Measurements from ENCODE around the gene DAAM1. TPM values are rescaled to one million over a fixed set of nuclear protein-coding genes. Genes with fewer than 3 reads are reported as not detected.

DAAM1 gene
- total RNA-seq, 2 experiments from 2014 or later = 30.1 to 72.8 TPM

DNA sequence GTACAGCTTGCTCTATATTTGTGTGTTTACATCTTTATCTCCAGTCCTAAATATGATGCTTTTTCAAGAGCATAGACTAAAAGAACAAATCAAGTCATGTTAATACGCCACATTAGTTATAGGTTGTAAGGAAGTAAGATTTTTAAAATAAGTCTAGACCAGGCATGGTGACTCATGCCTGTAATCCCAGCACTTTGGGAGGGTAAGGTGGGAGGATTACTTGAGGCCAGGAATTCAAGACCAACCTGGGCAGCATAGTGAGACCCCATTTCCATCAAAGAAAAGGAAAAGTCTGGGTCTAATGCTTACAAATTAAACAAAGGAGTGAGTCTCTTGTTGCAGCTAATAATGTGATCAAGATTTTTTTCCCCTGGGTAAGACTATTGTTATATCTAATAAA, 157.9 kb downstream of the DAAM1 start:
- Histone ChIP-seq H3K9me2 (ENCODE audit: insufficient read depth, low read length) (no peaks in the 10 kb centered on the region), H4K20me1 (ENCODE audit: insufficient read depth, low read length) (no peaks in the 10 kb centered on the region), H3K9me3 (ENCODE audit: low read length) (no peaks in the 10 kb centered on the region), H3K79me2 (ENCODE audit: insufficient read depth, low read depth, low read length) (no peaks in the 10 kb centered on the region), H3K4me3 (ENCODE audit: low read depth, low read length, poor library complexity, severe bottlenecking) (no peak overlapping the region), H3K36me3 (ENCODE audit: insufficient read depth, low read length) (peaks cover 91% of the 10 kb centered on the region), H2AFZ (ENCODE audit: low read length) (no peak overlapping the region), H3K27ac (ENCODE audit: low read depth, low read length, poor library complexity, severe bottlenecking) (peak overlapping the region; percentile 81), H3K4me1 (ENCODE audit: insufficient read depth, low read length, poor library complexity, severe bottlenecking) (peaks cover 48% of the 10 kb centered on the region), H3K4me2 (ENCODE audit: low read length) (no peak overlapping the region)
- no peak for DNase-seq (ENCODE audit: low spot score)
- no TSS peak for BruUV-seq (replicated peaks)
- intact Hi-C loops (cut with micrococcal nuclease; ENCODE audit: unreplicated experiment) = no loop called here
- POLR2A ChIA-PET = no interaction called here
- TF ChIP-seq EZH2phosphoT487 (IDR thresholded peaks at IDR 0.05; ENCODE audit: borderline replicate concordance, low read depth, low read length) = no peak
- TF ChIP-seq, protein P1, sequence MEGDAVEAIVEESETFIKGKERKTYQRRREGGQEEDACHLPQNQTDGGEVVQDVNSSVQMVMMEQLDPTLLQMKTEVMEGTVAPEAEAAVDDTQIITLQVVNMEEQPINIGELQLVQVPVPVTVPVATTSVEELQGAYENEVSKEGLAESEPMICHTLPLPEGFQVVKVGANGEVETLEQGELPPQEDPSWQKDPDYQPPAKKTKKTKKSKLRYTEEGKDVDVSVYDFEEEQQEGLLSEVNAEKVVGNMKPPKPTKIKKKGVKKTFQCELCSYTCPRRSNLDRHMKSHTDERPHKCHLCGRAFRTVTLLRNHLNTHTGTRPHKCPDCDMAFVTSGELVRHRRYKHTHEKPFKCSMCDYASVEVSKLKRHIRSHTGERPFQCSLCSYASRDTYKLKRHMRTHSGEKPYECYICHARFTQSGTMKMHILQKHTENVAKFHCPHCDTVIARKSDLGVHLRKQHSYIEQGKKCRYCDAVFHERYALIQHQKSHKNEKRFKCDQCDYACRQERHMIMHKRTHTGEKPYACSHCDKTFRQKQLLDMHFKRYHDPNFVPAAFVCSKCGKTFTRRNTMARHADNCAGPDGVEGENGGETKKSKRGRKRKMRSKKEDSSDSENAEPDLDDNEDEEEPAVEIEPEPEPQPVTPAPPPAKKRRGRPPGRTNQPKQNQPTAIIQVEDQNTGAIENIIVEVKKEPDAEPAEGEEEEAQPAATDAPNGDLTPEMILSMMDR (conservative IDR thresholded peaks at IDR 0.05; ENCODE audit: low read length) = no peak
- CTCF ChIA-PET (ENCODE audit: unreplicated experiment) = no interaction called here

DNA sequence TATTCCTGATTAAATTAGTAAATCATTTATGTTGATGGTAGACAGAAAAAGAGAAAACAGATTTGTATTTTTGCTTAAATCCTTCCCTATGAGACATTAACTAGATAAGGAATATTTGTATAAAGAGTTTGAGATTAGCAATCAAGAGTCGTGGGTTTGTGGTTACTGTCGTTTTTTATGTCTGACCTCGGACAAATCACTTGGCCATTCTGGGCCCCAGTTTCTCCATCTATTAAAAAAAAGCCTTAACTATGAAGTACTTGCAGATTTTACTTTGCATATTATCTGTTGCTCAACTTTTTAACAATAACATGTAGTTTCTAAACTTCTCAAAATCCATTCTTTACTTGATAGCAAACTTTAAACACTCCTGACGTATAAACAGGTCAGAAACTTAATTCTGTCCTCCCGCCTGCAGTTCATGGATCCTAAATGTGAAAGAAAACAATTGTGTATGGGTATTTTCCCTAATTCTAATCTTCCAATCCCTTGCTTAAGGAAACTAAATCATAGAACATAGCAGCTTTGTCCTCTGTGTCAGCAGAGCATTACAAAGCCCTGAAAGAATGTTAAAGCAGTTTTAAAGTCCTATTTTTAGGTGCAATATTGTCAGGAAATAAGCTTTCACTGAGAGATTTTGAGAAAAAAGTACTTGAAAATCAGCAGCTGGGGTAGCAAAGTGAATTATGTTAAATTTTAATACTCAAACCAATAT, 158.5 kb downstream of the DAAM1 start:
- Histone ChIP-seq H3K27ac (ENCODE audit: low read depth, low read length, poor library complexity, severe bottlenecking) (peak overlapping the region; percentile 81), H3K9me3 (ENCODE audit: low read length) (no peaks in the 10 kb centered on the region), H4K20me1 (ENCODE audit: insufficient read depth, low read length) (no peaks in the 10 kb centered on the region), H3K4me3 (ENCODE audit: low read depth, low read length, poor library complexity, severe bottlenecking) (peak overlapping the region; percentile 20), H3K4me2 (ENCODE audit: low read length) (peak overlapping the region; percentile 63), H3K4me1 (ENCODE audit: insufficient read depth, low read length, poor library complexity, severe bottlenecking) (peaks cover 48% of the 10 kb centered on the region), H3K79me2 (ENCODE audit: insufficient read depth, low read depth, low read length) (no peaks in the 10 kb centered on the region), H3K9me2 (ENCODE audit: insufficient read depth, low read length) (no peaks in the 10 kb centered on the region), H2AFZ (ENCODE audit: low read length) (no peak overlapping the region; the same call in 1 of the 2 replicates), H3K36me3 (ENCODE audit: insufficient read depth, low read length) (peaks cover 91% of the 10 kb centered on the region)
- BruUV-seq (replicated peaks) = no TSS peak
- no peak for DNase-seq (ENCODE audit: low spot score)
- TF ChIP-seq EZH2phosphoT487 (IDR thresholded peaks at IDR 0.05; ENCODE audit: borderline replicate concordance, low read depth, low read length) = no peak
- TF ChIP-seq, protein P1 (conservative IDR thresholded peaks at IDR 0.05; ENCODE audit: low read length) = no peak
- CTCF ChIA-PET (ENCODE audit: unreplicated experiment) = no interaction called here
- intact Hi-C loops (cut with micrococcal nuclease; ENCODE audit: unreplicated experiment) = no loop called here
- POLR2A ChIA-PET = interaction anchor here (0.8 to 1.3 kb wide), 3 partner anchors 12 to 50 kb away, joined by 3 to 4 read pairs (median 3); no protein-coding TSS in a partner anchor

DNA sequence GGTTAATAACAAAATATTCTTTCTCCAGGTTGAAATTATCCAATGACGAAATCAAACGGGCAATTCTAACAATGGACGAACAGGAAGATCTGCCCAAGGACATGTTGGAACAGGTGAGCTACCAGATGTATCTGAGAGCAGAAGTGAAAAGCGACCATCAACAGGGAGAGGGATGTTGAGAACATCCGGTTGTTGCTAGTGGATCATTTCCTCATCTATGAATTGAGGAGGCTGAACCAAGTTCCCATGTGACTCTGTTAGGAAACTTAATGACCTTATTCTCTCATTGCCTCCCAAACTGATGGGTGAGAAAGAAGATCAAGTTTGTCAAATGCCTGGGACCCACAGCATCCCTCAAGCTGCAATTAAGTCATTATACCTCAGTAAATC, 159.0 kb downstream of the DAAM1 start:
- BruUV-seq (replicated peaks) = no TSS peak
- Histone ChIP-seq H3K36me3 (ENCODE audit: insufficient read depth, low read length) (peaks cover 92% of the 10 kb centered on the region), H3K27ac (ENCODE audit: low read depth, low read length, poor library complexity, severe bottlenecking) (peak overlapping the region; percentile 81), H2AFZ (ENCODE audit: low read length) (no peak overlapping the region; the same call in 1 of the 2 replicates), H3K9me2 (ENCODE audit: insufficient read depth, low read length) (no peaks in the 10 kb centered on the region), H3K4me3 (ENCODE audit: low read depth, low read length, poor library complexity, severe bottlenecking) (peak overlapping the region; percentile 20), H4K20me1 (ENCODE audit: insufficient read depth, low read length) (no peaks in the 10 kb centered on the region), H3K4me1 (ENCODE audit: insufficient read depth, low read length, poor library complexity, severe bottlenecking) (peaks cover 48% of the 10 kb centered on the region), H3K9me3 (ENCODE audit: low read length) (no peaks in the 10 kb centered on the region), H3K4me2 (ENCODE audit: low read length) (peak overlapping the region; percentile 63), H3K79me2 (ENCODE audit: insufficient read depth, low read depth, low read length) (no peaks in the 10 kb centered on the region)
- DNase-seq (ENCODE audit: low spot score) = peak; percentile 82
- intact Hi-C loops (cut with micrococcal nuclease; ENCODE audit: unreplicated experiment) = no loop called here
- ChIA-PET CTCF (ENCODE audit: unreplicated experiment) (no interaction called here), POLR2A (interaction anchor here (0.8 to 1.3 kb wide), 4 partner anchors 11 to 51 kb away, joined by 3 to 4 read pairs (median 3); no protein-coding TSS in a partner anchor)
- TF ChIP-seq, protein P1 (conservative IDR thresholded peaks at IDR 0.05; ENCODE audit: low read length) = no peak
- TF ChIP-seq EZH2phosphoT487 (IDR thresholded peaks at IDR 0.05; ENCODE audit: borderline replicate concordance, low read depth, low read length) = no peak

Data from OCI-LY7 (cell line).